Measurements from ENCODE around the gene HS3ST3A1.

Gene HS3ST3A1

GRCh38 chr17:13599168-13599577 lies 2.6 kb downstream of the HS3ST3A1 start:
- DNase-seq (ENCODE audit: low read depth): no peak
- TF ChIP-seq CTCF (conservative IDR thresholded peaks at IDR 0.05; ENCODE audit: low read depth, low read length): no peak
- H3K4me3 ChIP-seq (ENCODE audit: low read depth, low read length): peak overlapping the region; percentile 78

GRCh38 chr17:13598353-13599167 lies 3.2 kb downstream of the HS3ST3A1 start:
- H3K4me3 ChIP-seq (ENCODE audit: low read depth, low read length): peak overlapping the region; percentile 28
- TF ChIP-seq CTCF (conservative IDR thresholded peaks at IDR 0.05; ENCODE audit: low read depth, low read length): no peak
- no peak for DNase-seq (ENCODE audit: low read depth)

GRCh38 chr17:13597723-13598347 lies 3.9 kb downstream of the HS3ST3A1 start:
- H3K4me3 ChIP-seq (ENCODE audit: low read depth, low read length): no peak overlapping the region
- peak; percentile 66 for TF ChIP-seq CTCF (conservative IDR thresholded peaks at IDR 0.05; ENCODE audit: low read depth, low read length)
- peak; percentile 79 for DNase-seq (ENCODE audit: low read depth)

- no peak for TF ChIP-seq CTCF (conservative IDR thresholded peaks at IDR 0.05; ENCODE audit: low read depth, low read length)
- DNase-seq (ENCODE audit: low read depth): no peak
- no peak overlapping the region for H3K4me3 ChIP-seq (ENCODE audit: low read depth, low read length)
These were observed 5.3 kb downstream of the HS3ST3A1 start for GRCh38 chr17:13596241-13596923.

GRCh38 chr17:13595599-13595899 lies 6.2 kb downstream of the HS3ST3A1 start:
- TF ChIP-seq CTCF (conservative IDR thresholded peaks at IDR 0.05; ENCODE audit: low read depth, low read length): no peak
- no peak overlapping the region for H3K4me3 ChIP-seq (ENCODE audit: low read depth, low read length)
- DNase-seq (ENCODE audit: low read depth): no peak

GRCh38 chr17:13594762-13595598 lies 6.7 kb downstream of the HS3ST3A1 start:
- no peak overlapping the region for H3K4me3 ChIP-seq (ENCODE audit: low read depth, low read length)
- peak; percentile 95 for DNase-seq (ENCODE audit: low read depth)
- peak; percentile 92 for TF ChIP-seq CTCF (conservative IDR thresholded peaks at IDR 0.05; ENCODE audit: low read depth, low read length)
